Endothelial cell of umbilical vein (primary cell): ENCODE data around the gene MEI4. TPM values are rescaled to one million over a fixed set of nuclear protein-coding genes. Genes with fewer than 3 reads are reported as not detected.

ENCODE experiments used
- BruUV-seq: library from RNA; stranded (reverse); fragments of 400-500 nt; replicated peaks from 2 replicates; lab custom pipeline; 2021; lab: Mats Ljungman, UMichigan
- CTCF ChIA-PET: fragments of 300-600, 350-600 bp; sonication (Branson Sonifier 250); formaldehyde crosslinking; loops from one replicate; lab custom pipeline; 2021; ENCODE audit warnings: antibody characterized with exemption, inconsistent platforms; lab: Charles Lee
- POLR2A ChIA-PET: fragments of 300-600, 350-600 bp; sonication (Branson Sonifier 250); formaldehyde crosslinking; loops from one replicate; lab custom pipeline; 2021; ENCODE audit warnings: antibody characterized with exemption, inconsistent platforms; lab: Charles Lee
- DNase-seq: peaks from one replicate; pipeline ENCODE4 v3.0.0-alpha.2; 2011; ENCODE audit warnings: low read depth, low spot score
- FAIRE-seq: peaks from 2 replicates; lab custom pipeline; 2011; peaks lifted over from hg19 to GRCh38; lab: Jason Lieb, UNC
- H2AFZ ChIP-seq: 2 replicates; pipeline ENCODE4 v1.6.0; 2012; ENCODE audit warnings: low read depth, low read length, control low read depth, inconsistent platforms
- H3K27ac ChIP-seq: 2 replicates; pipeline ENCODE4 v1.5.1; 2011; ENCODE audit warnings: low read depth, mild to moderate bottlenecking, control low read depth, low read length, moderate library complexity; ENCODE audit not compliant: insufficient read depth
- H3K27me3 ChIP-seq, 2 experiments: 2 replicates each; pipeline versions ENCODE4 v1.6.0 to v1.6.1; 2011; ENCODE audit warnings: low read length in 2 of 2, mixed read lengths in 1 of 2; ENCODE audit not compliant: control insufficient read depth in 2 of 2, insufficient read depth in 2 of 2
- H3K36me3 ChIP-seq, 2 experiments: 2 replicates in 1 of 2; 3 replicates in 1 of 2; pipeline ENCODE4 v1.5.1; 2011; ENCODE audit warnings: low read length in 2 of 2, mild to moderate bottlenecking in 1 of 2, moderate library complexity in 1 of 2; ENCODE audit not compliant: control insufficient read depth in 2 of 2, insufficient read depth in 2 of 2; ENCODE audit errors: extremely low read depth in 1 of 2
- H3K4me1 ChIP-seq: 3 replicates; pipeline ENCODE4 v1.5.1; 2011; ENCODE audit warnings: mild to moderate bottlenecking, low read length; ENCODE audit not compliant: control insufficient read depth, insufficient read depth; ENCODE audit errors: extremely low read depth
- H3K4me2 ChIP-seq: 2 replicates; pipeline ENCODE4 v1.6.1; 2011; ENCODE audit warnings: low read length, control low read depth, mixed read lengths; ENCODE audit not compliant: insufficient read depth
- H3K4me3 ChIP-seq, 3 experiments: fragments of 200-600 bp in 1 of 3; sonication (generic), shearing (Covaris generic) in 1 of 3; replicated peaks in 1 of 3; 2 replicates each; pipeline ENCODE4 v1.5.1; 2011 to 2016; ENCODE audit warnings: control low read depth in 3 of 3, low read length in 3 of 3, mild to moderate bottlenecking in 2 of 3, inconsistent platforms in 1 of 3, low read depth in 1 of 3, moderate library complexity in 1 of 3; ENCODE audit not compliant: insufficient read depth in 1 of 3
- H3K79me2 ChIP-seq: 2 replicates; pipeline ENCODE4 v1.6.0; 2012; ENCODE audit warnings: low read length, inconsistent platforms; ENCODE audit not compliant: control insufficient read depth, insufficient read depth
- H3K9ac ChIP-seq: replicated peaks from 2 replicates; pipeline ENCODE3; 2011; ENCODE audit warnings: low read length, control low read depth; ENCODE audit not compliant: insufficient read depth; ENCODE audit errors: extremely low read depth
- H3K9me1 ChIP-seq: replicated peaks from 3 replicates; pipeline ENCODE4 v1.6.0; 2011; ENCODE audit warnings: mild to moderate bottlenecking, low read length; ENCODE audit not compliant: control insufficient read depth, insufficient read depth; ENCODE audit errors: extremely low read depth
- H3K9me3 ChIP-seq: replicated peaks from 2 replicates; pipeline ENCODE4 v1.5.1; 2012; ENCODE audit warnings: low read length, inconsistent platforms; ENCODE audit not compliant: control insufficient read depth, insufficient read depth
- H4K20me1 ChIP-seq: replicated peaks from 2 replicates; pipeline ENCODE3; 2011; ENCODE audit warnings: mild to moderate bottlenecking, low read length; ENCODE audit not compliant: control insufficient read depth, insufficient read depth; ENCODE audit errors: extremely low read depth
- EZH2 ChIP-seq: IDR thresholded peaks from 2 replicates; pipeline ENCODE4 v1.6.1; 2012; ENCODE audit warnings: borderline replicate concordance, low read depth, mild to moderate bottlenecking, moderate library complexity, low read length, inconsistent platforms; ENCODE audit not compliant: severe bottlenecking
- FOS ChIP-seq: IDR thresholded peaks from 2 replicates; pipeline ENCODE4 v1.6.1; 2011; ENCODE audit warnings: mild to moderate bottlenecking, low read length, moderate library complexity, borderline replicate concordance; ENCODE audit not compliant: insufficient read depth
- GATA2 ChIP-seq: IDR thresholded peaks from 2 replicates; pipeline ENCODE4 v1.7.0; 2011; ENCODE audit warnings: low read depth, mild to moderate bottlenecking, moderate library complexity, mixed read lengths, low read length; ENCODE audit not compliant: insufficient read length, insufficient read depth
- JUN ChIP-seq: IDR thresholded peaks from 2 replicates; pipeline ENCODE4 v1.6.1; 2011; ENCODE audit warnings: borderline replicate concordance, low read depth; ENCODE audit not compliant: insufficient read length, insufficient read depth
- MYC ChIP-seq: IDR thresholded peaks from one replicate; pipeline ENCODE4 v1.6.1; 2011; ENCODE audit warnings: mild to moderate bottlenecking, low read depth, low read length
- POLR2A ChIP-seq: IDR thresholded peaks from 2 replicates; pipeline ENCODE4 v1.6.1; 2012; ENCODE audit warnings: low read depth, mild to moderate bottlenecking, control low read depth, low read length
- POLR2AphosphoS5 ChIP-seq: IDR thresholded peaks from 2 replicates; pipeline ENCODE4 v1.6.1; 2012; ENCODE audit warnings: low read depth, mild to moderate bottlenecking, control low read depth, low read length, moderate library complexity; ENCODE audit not compliant: insufficient read depth
- dilution Hi-C: fragments of 300-500 bp; cut with MboI; formaldehyde crosslinking; loops from one replicate; pipeline ENCODE4 v1.15.0; 2019; ENCODE audit warnings: low sequenced_read_pairs; ENCODE audit not compliant: extremely low pct_ligation_motif_present
- intact Hi-C: fragments of 100-400 bp; cut with micrococcal nuclease; formaldehyde crosslinking; loops from one replicate; pipeline ENCODE4 v1.10.0; 2022
- polyA plus RNA-seq, 4 experiments: library from polyadenylated mRNA; depleted of rRNA in 3 of 4; stranded (reverse) in 3 of 4; unstranded in 1 of 4; fragments of >200 nt; gene quantifications; 2 replicates each; pipeline versions ENCODE4 v1.2.1 to v1.2.3, GENCODE V29; 2011 to 2012; ENCODE audit warnings: missing spikeins in 1 of 4
- total RNA-seq: library from RNA; stranded (reverse); gene quantifications from 2 replicates; pipeline ENCODE4 v1.2.3, GENCODE V29; 2021
- TF ChIP-seq, protein P1 (sequence below), 2 donors: IDR thresholded peaks; 1 replicate in 1 of 2; 2 replicates in 1 of 2; pipeline ENCODE4 v1.5.1; 2011; ENCODE audit warnings: low read length in 2 of 2, mild to moderate bottlenecking in 2 of 2, moderate library complexity in 2 of 2, control low read depth in 1 of 2, inconsistent platforms in 1 of 2, low read depth in 1 of 2; ENCODE audit not compliant: insufficient read depth in 1 of 2; ENCODE audit errors: extremely low read depth in 1 of 2
- TF ChIP-seq, protein P2 (sequence below): IDR thresholded peaks from 2 replicates; pipeline ENCODE4 v1.6.1; 2011; ENCODE audit not compliant: insufficient read depth, insufficient read length

MEI4 gene
- total and polyA plus RNA-seq, 2 donors (not counting 3 experiments of a cell fraction or from before 2014, with no cell fraction given): not detected

DNA sequence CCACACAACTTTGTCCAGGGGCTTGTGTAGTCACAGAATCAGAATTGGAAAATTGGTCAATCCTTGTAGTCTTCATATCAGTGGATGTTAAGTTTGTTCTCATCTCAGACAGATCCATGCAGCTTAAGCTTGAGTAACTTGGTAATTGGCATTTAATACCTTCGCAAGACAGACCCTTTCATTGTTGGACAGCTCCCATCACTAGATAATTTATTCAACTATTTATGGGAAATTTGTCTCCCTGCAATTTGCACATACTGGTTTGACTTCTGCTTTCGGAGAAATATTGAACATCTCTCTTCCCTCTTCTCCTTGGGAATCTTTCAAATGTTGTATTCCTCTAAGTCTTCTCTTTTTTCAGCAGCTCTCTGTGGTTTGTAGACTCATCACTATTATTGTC is 17.1 kb downstream of the MEI4 start:
- no peaks in the 10 kb centered on the region for H3K9me3 ChIP-seq
- no peak for FAIRE-seq
- no peak overlapping the region for H2AFZ ChIP-seq
- H3K36me3 ChIP-seq: no peaks in the 10 kb centered on the region
- H3K9ac ChIP-seq: no peak overlapping the region
- peaks cover 0 to 10% of the 10 kb centered on the region in 2 experiments for H3K27me3 ChIP-seq
- ChIA-PET CTCF (interaction anchor here (1.9 kb wide), 1 partner anchor 20 kb away, joined by 8 read pairs; no protein-coding TSS in a partner anchor), POLR2A (no interaction called here)
- intact Hi-C loops: no loop called here
- TF ChIP-seq EZH2 (no peak), POLR2AphosphoS5 (no peak), JUN (no peak), GATA2 (no peak), FOS (no peak), POLR2A (no peak), MYC (no peak)
- TF ChIP-seq, protein P1, sequence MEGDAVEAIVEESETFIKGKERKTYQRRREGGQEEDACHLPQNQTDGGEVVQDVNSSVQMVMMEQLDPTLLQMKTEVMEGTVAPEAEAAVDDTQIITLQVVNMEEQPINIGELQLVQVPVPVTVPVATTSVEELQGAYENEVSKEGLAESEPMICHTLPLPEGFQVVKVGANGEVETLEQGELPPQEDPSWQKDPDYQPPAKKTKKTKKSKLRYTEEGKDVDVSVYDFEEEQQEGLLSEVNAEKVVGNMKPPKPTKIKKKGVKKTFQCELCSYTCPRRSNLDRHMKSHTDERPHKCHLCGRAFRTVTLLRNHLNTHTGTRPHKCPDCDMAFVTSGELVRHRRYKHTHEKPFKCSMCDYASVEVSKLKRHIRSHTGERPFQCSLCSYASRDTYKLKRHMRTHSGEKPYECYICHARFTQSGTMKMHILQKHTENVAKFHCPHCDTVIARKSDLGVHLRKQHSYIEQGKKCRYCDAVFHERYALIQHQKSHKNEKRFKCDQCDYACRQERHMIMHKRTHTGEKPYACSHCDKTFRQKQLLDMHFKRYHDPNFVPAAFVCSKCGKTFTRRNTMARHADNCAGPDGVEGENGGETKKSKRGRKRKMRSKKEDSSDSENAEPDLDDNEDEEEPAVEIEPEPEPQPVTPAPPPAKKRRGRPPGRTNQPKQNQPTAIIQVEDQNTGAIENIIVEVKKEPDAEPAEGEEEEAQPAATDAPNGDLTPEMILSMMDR (IDR thresholded peaks at IDR 0.05; ENCODE audit: extremely low read depth in 1 of 2, insufficient read depth in 1 of 2, low read depth in 1 of 2, low read length in 2 of 2): no peak
- TF ChIP-seq, protein P2, sequence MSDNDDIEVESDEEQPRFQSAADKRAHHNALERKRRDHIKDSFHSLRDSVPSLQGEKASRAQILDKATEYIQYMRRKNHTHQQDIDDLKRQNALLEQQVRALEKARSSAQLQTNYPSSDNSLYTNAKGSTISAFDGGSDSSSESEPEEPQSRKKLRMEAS: no peak
- H3K79me2 ChIP-seq: no peaks in the 10 kb centered on the region
- no peaks in the 10 kb centered on the region for H3K4me1 ChIP-seq
- H4K20me1 ChIP-seq: no peaks in the 10 kb centered on the region
- H3K9me1 ChIP-seq: no peaks in the 10 kb centered on the region
- no TSS peak for BruUV-seq
- H3K27ac ChIP-seq: no peak overlapping the region
- H3K4me2 ChIP-seq: no peak overlapping the region
- dilution Hi-C loops: no loop called here
- no peak for DNase-seq
- no peak overlapping the region for H3K4me3 ChIP-seq
